Stimulated activated CD4-positive, alpha-beta T cell treated with anti-CD3 and anti-CD28 coated beads, Interleukin-2, amount 100 ng/mL, for 48 hours (primary cell): ENCODE results near the gene MDN1.
A peak's percentile ranks its signal among the peaks of the same experiment; 100 is the strongest.
"Not testable (repeated sequence)": the region's sequence is repeated elsewhere in the genome, so short reads cannot be mapped to it uniquely, and the experiment has no call there.

Experiments
- DNase-seq, 2 donors: peaks; one replicate each; pipeline ENCODE4 v3.0.0-alpha.2; 2020

MDN1 gene, protein sequence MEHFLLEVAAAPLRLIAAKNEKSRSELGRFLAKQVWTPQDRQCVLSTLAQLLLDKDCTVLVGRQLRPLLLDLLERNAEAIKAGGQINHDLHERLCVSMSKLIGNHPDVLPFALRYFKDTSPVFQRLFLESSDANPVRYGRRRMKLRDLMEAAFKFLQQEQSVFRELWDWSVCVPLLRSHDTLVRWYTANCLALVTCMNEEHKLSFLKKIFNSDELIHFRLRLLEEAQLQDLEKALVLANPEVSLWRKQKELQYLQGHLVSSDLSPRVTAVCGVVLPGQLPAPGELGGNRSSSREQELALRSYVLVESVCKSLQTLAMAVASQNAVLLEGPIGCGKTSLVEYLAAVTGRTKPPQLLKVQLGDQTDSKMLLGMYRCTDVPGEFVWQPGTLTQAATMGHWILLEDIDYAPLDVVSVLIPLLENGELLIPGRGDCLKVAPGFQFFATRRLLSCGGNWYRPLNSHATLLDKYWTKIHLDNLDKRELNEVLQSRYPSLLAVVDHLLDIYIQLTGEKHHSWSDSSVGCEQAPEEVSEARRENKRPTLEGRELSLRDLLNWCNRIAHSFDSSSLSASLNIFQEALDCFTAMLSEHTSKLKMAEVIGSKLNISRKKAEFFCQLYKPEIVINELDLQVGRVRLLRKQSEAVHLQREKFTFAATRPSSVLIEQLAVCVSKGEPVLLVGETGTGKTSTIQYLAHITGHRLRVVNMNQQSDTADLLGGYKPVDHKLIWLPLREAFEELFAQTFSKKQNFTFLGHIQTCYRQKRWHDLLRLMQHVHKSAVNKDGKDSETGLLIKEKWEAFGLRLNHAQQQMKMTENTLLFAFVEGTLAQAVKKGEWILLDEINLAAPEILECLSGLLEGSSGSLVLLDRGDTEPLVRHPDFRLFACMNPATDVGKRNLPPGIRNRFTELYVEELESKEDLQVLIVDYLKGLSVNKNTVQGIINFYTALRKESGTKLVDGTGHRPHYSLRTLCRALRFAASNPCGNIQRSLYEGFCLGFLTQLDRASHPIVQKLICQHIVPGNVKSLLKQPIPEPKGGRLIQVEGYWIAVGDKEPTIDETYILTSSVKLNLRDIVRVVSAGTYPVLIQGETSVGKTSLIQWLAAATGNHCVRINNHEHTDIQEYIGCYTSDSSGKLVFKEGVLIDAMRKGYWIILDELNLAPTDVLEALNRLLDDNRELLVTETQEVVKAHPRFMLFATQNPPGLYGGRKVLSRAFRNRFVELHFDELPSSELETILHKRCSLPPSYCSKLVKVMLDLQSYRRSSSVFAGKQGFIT (N-terminal part only)

GRCh38 chr6:89819336-89820130, at the start of gene MDN1:
Gene MDN1, minus strand, starts transcription at chr6:89819794. Its CDS starts 187 bp downstream, at chr6:89819607.
- DNase-seq = peak; percentile 82 to 83

GRCh38 chr6:89866024-89866678, 46.6 kb upstream of the MDN1 start:
- no peak for DNase-seq

GRCh38 chr6:89862698-89863097, 43.1 kb upstream of the MDN1 start:
- no peak for DNase-seq

DNA sequence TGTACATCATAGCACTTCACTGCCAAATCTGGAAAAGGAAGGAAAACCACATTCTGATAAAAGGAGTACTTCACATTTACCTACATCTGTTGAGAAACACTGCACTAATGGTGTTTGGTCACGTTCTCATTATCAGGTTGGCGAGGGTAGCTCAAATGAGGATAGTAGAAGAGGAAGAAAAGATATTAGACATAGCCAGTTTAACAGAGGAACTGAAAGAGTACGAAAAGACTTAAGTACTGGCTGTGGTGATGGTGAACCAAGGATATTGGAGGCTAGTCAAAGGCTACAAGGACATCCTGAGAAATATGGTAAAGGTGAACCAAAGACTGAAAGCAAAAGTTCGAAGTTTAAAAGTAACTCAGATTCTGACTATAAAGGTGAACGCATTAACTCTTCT, 42.7 kb upstream of the MDN1 start:
- no peak for DNase-seq

GRCh38 chr6:89859744-89860143, 40.1 kb upstream of the MDN1 start:
- DNase-seq = no peak

DNA sequence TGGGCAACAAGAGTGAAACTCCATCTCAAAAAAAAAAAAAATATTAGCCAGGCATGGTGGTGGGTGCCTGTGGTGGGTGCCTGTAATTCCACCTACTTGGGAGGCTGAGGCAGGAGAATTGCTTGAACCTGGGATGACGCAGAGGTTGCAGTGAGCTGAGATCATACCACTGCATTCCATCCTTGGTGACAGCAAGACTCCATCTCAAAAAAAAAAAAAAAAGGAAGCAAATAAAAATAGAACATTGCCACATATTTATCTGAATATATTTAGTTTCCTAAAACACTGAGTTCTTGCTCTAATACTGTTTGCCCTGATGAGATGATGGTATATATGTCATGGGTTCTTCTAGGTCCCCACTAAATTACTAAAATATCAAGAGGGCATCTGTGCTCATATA, 38.4 kb upstream of the MDN1 start:
- no peak for DNase-seq

GRCh38 chr6:89853068-89853467, 33.5 kb upstream of the MDN1 start:
- DNase-seq = no peak

- DNase-seq = not testable (repeated sequence)
Observed at GRCh38 chr6:89847513-89847912, 27.9 kb upstream of the MDN1 start.

DNA sequence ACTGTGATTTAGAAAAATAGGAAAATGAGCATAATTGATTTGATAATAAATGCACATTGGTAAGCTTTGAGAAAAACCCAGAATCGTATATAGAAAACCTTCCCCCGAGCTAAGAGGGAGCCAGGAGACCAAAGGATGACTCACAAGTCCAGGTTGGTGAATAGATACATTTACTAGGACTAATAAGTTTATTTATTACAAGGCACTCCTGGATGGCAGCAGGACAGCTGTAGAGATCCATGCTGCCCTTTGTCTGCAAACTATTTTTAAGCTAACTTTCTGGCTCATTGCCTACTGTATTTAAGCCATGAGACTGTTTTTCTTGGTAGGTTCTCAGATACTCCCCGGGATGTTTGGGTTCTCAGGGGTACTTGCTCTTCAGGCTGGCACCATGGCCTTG, 23.5 kb upstream of the MDN1 start:
- DNase-seq = no peak

DNA sequence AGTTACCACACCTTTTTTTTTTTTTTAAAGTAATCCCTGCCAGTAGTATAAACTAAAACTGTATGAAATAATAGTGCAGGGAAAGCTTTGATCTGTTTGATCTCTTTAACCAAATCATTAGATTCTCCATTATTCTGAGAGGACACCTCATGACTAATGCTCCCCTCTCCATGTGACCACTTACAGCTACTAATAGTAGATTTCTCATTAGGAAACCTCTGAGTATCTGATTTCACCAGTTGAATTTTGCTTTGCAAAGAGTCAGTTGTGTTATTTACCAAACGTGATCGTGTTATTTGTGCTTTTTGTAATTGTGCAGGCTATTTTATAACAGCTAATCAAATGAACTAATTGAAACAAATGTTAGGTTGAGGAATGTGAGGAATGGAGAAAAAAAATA, 22.6 kb upstream of the MDN1 start:
- no peak for DNase-seq

- no peak for DNase-seq
Observed at GRCh38 chr6:89840538-89840937, 20.9 kb upstream of the MDN1 start.

DNA sequence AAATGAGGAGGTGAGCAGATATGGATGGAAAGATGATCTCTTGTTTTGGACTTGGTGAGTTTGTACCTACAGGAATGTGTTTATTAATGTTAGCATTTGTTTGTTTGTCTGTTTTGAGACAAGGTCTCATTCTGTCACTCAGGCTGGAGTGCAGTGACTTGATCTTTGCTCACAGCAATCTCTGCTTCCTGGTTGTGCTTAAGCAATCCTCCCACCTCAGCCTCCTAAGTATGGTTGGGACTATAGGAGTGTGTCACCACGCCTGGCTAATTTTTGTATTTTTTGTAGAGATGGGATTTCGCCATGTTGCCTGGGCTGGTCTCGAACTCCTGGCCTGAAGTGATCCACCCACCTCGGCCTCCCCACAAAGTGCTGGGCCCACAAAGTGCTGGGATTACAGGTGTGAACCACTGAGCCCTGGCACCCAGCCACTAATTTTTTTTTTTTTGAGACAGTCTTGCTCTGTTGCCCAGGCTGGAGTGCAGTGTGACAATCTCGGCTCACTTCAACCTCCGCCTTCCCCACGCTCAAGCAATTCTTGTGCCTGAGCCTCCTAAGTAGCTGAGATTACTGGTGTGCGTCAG, 17.1 kb upstream of the MDN1 start:
- DNase-seq = no peak

GRCh38 chr6:89834884-89835792, 15.5 kb upstream of the MDN1 start:
- DNase-seq = no peak

DNA sequence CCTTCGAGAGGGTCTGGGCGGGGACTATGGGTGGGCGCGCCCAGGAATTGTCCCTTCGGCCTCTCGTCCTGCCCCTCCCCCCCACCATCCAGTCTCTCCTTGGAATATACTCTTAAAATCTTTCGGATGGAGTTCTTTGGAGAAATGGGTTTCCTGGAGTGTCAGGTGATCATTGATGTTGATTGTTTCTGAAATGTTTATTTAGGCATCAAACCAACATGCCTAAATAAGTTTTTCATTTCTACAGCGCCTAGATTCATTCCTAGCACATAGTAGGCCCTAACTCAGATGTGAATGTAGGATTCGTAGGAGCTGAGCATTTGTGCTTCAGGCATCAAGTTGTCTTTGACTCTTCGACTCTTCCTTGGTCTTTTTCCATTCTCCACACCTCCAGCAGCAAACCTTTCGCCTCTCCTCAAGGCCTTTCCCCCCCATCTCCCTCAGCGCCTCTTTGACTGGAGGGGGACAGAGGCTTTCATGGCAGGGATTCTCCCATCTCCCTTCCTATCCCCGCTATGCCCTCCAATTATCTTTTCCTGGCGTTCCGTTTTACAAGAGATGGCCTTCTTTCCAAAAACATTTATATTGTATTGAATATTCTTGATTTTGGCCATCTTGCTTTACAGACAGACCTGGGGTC, 10.7 kb upstream of the MDN1 start:
- no peak for DNase-seq

GRCh38 chr6:89829472-89830169, 10.0 kb upstream of the MDN1 start, which contains the start of gene CASP8AP2:
Gene CASP8AP2, plus strand, starts transcription at chr6:89829880.
- peak; percentile 88 to 91 for DNase-seq

- no peak for DNase-seq
Observed at GRCh38 chr6:89828988-89829471, 9.4 kb upstream of the MDN1 start.

- DNase-seq = not testable (repeated sequence)
Observed at GRCh38 chr6:89828475-89828987, 8.9 kb upstream of the MDN1 start.

- no peak for DNase-seq
Observed at GRCh38 chr6:89826029-89826528, 6.5 kb upstream of the MDN1 start.
